Measurements from ENCODE around the gene RNF167. TPM values are rescaled to one million over a fixed set of nuclear protein-coding genes. Genes with fewer than 3 reads are reported as not detected.

RNF167 gene
- total and polyA plus RNA-seq, 2 of the 13 experiments (the other 11 are each of a cell fraction or from before 2014, with no cell fraction given) = 44.1 to 45.4 TPM

DNA sequence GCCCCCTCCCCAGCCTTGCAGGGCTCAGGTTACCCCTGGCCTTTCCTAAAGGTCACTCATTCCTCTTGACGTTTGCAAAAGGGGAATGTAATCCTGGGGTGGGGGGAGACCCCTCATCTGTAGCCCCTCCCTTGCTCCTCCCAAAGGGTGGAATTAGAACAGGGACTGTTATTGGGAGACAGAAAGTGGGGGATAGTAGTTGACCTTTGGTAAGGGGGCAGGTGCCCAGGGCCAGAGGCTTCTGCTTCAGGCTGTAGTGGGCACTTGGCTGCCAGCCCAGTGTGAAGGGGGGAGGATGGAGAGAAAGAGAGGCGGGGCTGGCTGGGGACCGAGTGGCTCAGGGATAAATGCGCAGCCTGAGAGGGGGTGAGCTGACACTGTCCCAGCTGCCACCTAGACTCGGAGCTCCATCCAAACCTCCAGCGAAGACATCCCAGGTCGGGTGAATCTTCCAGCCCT lies 10.7 kb downstream of the RNF167 start, which contains the start of gene ENO3:
Gene ENO3, plus strand, starts transcription at position 374 of the 459 bp plus-strand sequence. CDS start 711 bp downstream, outside the sequence.
- in situ Hi-C loops (cut with HindIII; ENCODE audit: extremely low pct_ligation_motif_present, low pct_unique_long_range_greater_than_20kb) = no loop called here
- Histone ChIP-seq H3K4me2 (ENCODE audit: low read depth, low read length) (peak within 1 kb of the TSS; percentile 93), H3K4me3 (replicated peaks in 1 of 3; ENCODE audit: insufficient read depth in 1 of 3, low read depth in 2 of 3, low read length in 3 of 3) (peak within 1 kb of the TSS; percentile 52 to 88 (median 86)), H2AFZ (ENCODE audit: low read length) (no peak within 1 kb of the TSS), H3K79me2 (ENCODE audit: insufficient read depth, low read length) (peaks cover 35% of the 10 kb centered on the region), H3K27me3 (ENCODE audit: control insufficient read depth in 1 of 2, insufficient read depth in 2 of 2, low read length in 2 of 2) (no peaks in the 10 kb centered on the region; a peak in 1 of 5 replicates), H3K9ac (ENCODE audit: insufficient read depth, low read depth, low read length) (peak within 1 kb of the TSS; percentile 84), H3K27ac (ENCODE audit: extremely low read length, insufficient read depth, low read length) (peak within 1 kb of the TSS; percentile 99), H3K4me1 (ENCODE audit: insufficient read depth, low read length) (peaks cover 46% of the 10 kb centered on the region), H3K9me3 (ENCODE audit: low read length) (no peaks in the 10 kb centered on the region), H3K36me3 (replicated peaks in 1 of 2; ENCODE audit: control insufficient read depth in 1 of 2, insufficient read depth in 2 of 2, low read length in 2 of 2) (peaks cover 7 to 13% of the 10 kb centered on the region in 2 experiments; a peak in 4 of 5 replicates), H4K20me1 (ENCODE audit: insufficient read depth, low read length) (peaks cover 18% of the 10 kb centered on the region)
- 0% methylated on average over 7 of the region's 7 CpGs for WGBS (ENCODE audit: low lambda C conversion rate)
- ChIA-PET CTCF (ENCODE audit: low intra/inter-chr PET ratio, low total read pairs) (no interaction called here), POLR2A (interaction anchor here (0.7 to 10.0 kb wide), 9 partner anchors 9 to 154 kb away, joined by 3 to 273 read pairs (median 5); partner anchors contain the start of genes PSMB6, RNF167, SLC25A11 and SPAG7)
- peak; percentile 73 for DNase-seq (ENCODE audit: low spot score)
- no TSS peak for BruUV-seq (replicated peaks)
- peak; percentile 91 for FAIRE-seq
- intact Hi-C loops (cut with micrococcal nuclease; ENCODE audit: unreplicated experiment) = loop anchor here (1.0 to 5.0 kb wide), 2 partner anchors 17 to 43 kb away; partner anchors contain the start of gene SPAG7
- peak; percentile 27 for ATAC-seq
- TF ChIP-seq SRSF9 (IDR thresholded peaks at IDR 0.05; ENCODE audit: borderline replicate concordance, insufficient read depth, low read depth, low read length, poor library complexity, severe bottlenecking) = no peak
- TF ChIP-seq, protein P1, sequence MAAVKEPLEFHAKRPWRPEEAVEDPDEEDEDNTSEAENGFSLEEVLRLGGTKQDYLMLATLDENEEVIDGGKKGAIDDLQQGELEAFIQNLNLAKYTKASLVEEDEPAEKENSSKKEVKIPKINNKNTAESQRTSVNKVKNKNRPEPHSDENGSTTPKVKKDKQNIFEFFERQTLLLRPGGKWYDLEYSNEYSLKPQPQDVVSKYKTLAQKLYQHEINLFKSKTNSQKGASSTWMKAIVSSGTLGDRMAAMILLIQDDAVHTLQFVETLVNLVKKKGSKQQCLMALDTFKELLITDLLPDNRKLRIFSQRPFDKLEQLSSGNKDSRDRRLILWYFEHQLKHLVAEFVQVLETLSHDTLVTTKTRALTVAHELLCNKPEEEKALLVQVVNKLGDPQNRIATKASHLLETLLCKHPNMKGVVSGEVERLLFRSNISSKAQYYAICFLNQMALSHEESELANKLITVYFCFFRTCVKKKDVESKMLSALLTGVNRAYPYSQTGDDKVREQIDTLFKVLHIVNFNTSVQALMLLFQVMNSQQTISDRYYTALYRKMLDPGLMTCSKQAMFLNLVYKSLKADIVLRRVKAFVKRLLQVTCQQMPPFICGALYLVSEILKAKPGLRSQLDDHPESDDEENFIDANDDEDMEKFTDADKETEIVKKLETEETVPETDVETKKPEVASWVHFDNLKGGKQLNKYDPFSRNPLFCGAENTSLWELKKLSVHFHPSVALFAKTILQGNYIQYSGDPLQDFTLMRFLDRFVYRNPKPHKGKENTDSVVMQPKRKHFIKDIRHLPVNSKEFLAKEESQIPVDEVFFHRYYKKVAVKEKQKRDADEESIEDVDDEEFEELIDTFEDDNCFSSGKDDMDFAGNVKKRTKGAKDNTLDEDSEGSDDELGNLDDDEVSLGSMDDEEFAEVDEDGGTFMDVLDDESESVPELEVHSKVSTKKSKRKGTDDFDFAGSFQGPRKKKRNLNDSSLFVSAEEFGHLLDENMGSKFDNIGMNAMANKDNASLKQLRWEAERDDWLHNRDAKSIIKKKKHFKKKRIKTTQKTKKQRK (IDR thresholded peaks at IDR 0.05; ENCODE audit: low read length) = no peak
- no peak for TF ChIP-seq ZNF556 (CRISPR knock-in tag; IDR thresholded peaks at IDR 0.05; ENCODE audit: borderline replicate concordance)
- no peak for TF ChIP-seq FLYWCH1 (CRISPR knock-in tag; IDR thresholded peaks at IDR 0.05)
- no peak for TF ChIP-seq ZNF138 (CRISPR knock-in tag; IDR thresholded peaks at IDR 0.05; ENCODE audit: low read depth)
- TF ChIP-seq HDAC2 (CRISPR knock-in tag; IDR thresholded peaks at IDR 0.05) = no peak
- TF ChIP-seq ZNF678 (CRISPR knock-in tag; IDR thresholded peaks at IDR 0.05) = no peak
- peak; percentile 94 for TF ChIP-seq ZNF792 (CRISPR knock-in tag; IDR thresholded peaks at IDR 0.05)
- TF ChIP-seq POLR2A (IDR thresholded peaks at IDR 0.05; ENCODE audit: insufficient read depth in 1 of 2, low read depth in 2 of 2, low read length in 2 of 2) = peak in 1 of 2 experiments; percentile 75; a peak in 1 of 4 replicates
- peak; percentile 24; the same call in 1 of the 2 replicates for TF ChIP-seq ZNF335 (CRISPR knock-in tag; IDR thresholded peaks at IDR 0.05)
- no peak for TF ChIP-seq CREB1 (IDR thresholded peaks at IDR 0.05)
- peak; percentile 28; the same call in 1 of the 2 replicates for TF ChIP-seq CREB1 (CRISPR knock-in tag; IDR thresholded peaks at IDR 0.05)
- TF ChIP-seq SIX4 (CRISPR knock-in tag; IDR thresholded peaks at IDR 0.05) = peak; percentile 92
- no peak for TF ChIP-seq SETDB1 (CRISPR knock-in tag; IDR thresholded peaks at IDR 0.05; ENCODE audit: borderline replicate concordance)
- no peak for TF ChIP-seq ZNF672 (CRISPR knock-in tag; IDR thresholded peaks at IDR 0.05)
- no peak for TF ChIP-seq FOXP1 (IDR thresholded peaks at IDR 0.05)
- no peak for TF ChIP-seq FOXP1 (CRISPR knock-in tag; IDR thresholded peaks at IDR 0.05)
- TF ChIP-seq CBX5 (CRISPR knock-in tag; IDR thresholded peaks at IDR 0.05; ENCODE audit: borderline replicate concordance) = no peak; the same call in 1 of the 2 replicates
- TF ChIP-seq, protein P2, sequence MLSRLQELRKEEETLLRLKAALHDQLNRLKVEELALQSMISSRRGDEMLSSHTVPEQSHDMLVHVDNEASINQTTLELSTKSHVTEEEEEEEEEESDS (CRISPR knock-in tag; IDR thresholded peaks at IDR 0.05; ENCODE audit: borderline replicate concordance) = no peak
- no peak for TF ChIP-seq NR1H2 (CRISPR knock-in tag; IDR thresholded peaks at IDR 0.05; ENCODE audit: borderline replicate concordance, low read depth)
- TF ChIP-seq ZNF772 (CRISPR knock-in tag; IDR thresholded peaks at IDR 0.05) = no peak
- TF ChIP-seq, protein P3, sequence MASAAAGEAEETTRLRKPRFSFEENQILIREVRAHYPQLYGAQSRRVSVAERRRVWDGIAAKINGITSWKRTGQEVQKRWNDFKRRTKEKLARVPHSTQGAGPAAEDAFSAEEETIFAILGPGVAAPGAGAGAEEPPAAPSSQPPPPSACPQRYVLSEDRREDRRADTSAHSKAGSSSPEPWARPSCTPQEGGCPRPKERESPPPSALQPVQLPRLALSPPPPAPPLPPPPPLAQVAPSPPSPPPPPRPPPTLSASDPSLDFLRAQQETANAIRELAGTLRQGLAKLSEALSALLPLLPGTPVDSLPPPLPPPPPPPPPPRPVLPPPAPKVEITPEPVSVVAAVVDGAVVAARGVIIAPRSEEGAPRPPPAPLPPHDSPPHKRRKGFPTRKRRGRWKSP (CRISPR knock-in tag; IDR thresholded peaks at IDR 0.05) = no peak
- no peak for TF ChIP-seq SAFB2 (CRISPR knock-in tag; IDR thresholded peaks at IDR 0.05; ENCODE audit: borderline replicate concordance, low read depth)
- no peak for TF ChIP-seq HOXA3 (CRISPR knock-in tag; IDR thresholded peaks at IDR 0.05)

All from HepG2 (cell line).